Brain pericyte (primary cell): ENCODE measurements around the gene MIER2.
"Not testable (repeated sequence)": the region's sequence is repeated elsewhere in the genome, so short reads cannot be mapped to it uniquely, and the experiment has no call there.

ENCODE experiments used
- DNase-seq: peaks from one replicate; pipeline ENCODE4 v3.0.0-alpha.2; 2012; ENCODE audit warnings: low read depth, low spot score

Gene MIER2

GRCh38 chr19:362154-362553 lies 17.6 kb upstream of the MIER2 start:
- DNase-seq: no peak

- no peak for DNase-seq
Observed at GRCh38 chr19:359653-359925, 15.0 kb upstream of the MIER2 start.

- DNase-seq: not testable (repeated sequence)
Observed at GRCh38 chr19:355536-355935, 10.9 kb upstream of the MIER2 start.

GRCh38 chr19:355134-355533 lies 10.5 kb upstream of the MIER2 start:
- DNase-seq: no peak

GRCh38 chr19:351976-352625 lies 7.5 kb upstream of the MIER2 start:
- DNase-seq: no peak

GRCh38 chr19:347946-348861 lies 3.6 kb upstream of the MIER2 start:
- DNase-seq: no peak

GRCh38 chr19:345320-345879 lies 804 bp upstream of the MIER2 start:
- no peak for DNase-seq

- DNase-seq: no peak
Observed at GRCh38 chr19:343941-344624, 513 bp downstream of the MIER2 start.

GRCh38 chr19:343451-343931 lies 1.1 kb downstream of the MIER2 start:
- DNase-seq: no peak

GRCh38 chr19:342801-343421 lies 1.7 kb downstream of the MIER2 start:
- DNase-seq: no peak

- DNase-seq: no peak
Observed at GRCh38 chr19:342128-342455, 2.5 kb downstream of the MIER2 start.

GRCh38 chr19:341386-342127 lies 3.0 kb downstream of the MIER2 start:
- no peak for DNase-seq

GRCh38 chr19:340620-341385 lies 3.8 kb downstream of the MIER2 start:
- DNase-seq: no peak

- no peak for DNase-seq
Observed at GRCh38 chr19:339262-339887, 5.2 kb downstream of the MIER2 start.

- DNase-seq: no peak
Observed at GRCh38 chr19:338421-338820, 6.2 kb downstream of the MIER2 start.

- no peak for DNase-seq
Observed at GRCh38 chr19:336067-336614, 8.5 kb downstream of the MIER2 start.

- DNase-seq: no peak
Observed at GRCh38 chr19:335486-336066, 9.0 kb downstream of the MIER2 start.

- DNase-seq: no peak
Observed at GRCh38 chr19:335072-335471, 9.5 kb downstream of the MIER2 start.
